Subcutaneous abdominal adipose tissue (tissue), 5 donors: Measurements from ENCODE around the gene FHOD3.
"Not testable (repeated sequence)": the region's sequence is repeated elsewhere in the genome, so short reads cannot be mapped to it uniquely, and the experiment has no call there.

Experiments used
- H3K27ac ChIP-seq: one replicate; pipeline ENCODE4 v1.7.0; 2013; ENCODE audit warnings: low read depth, mild to moderate bottlenecking, inconsistent platforms, low read length, moderate library complexity
- H3K27me3 ChIP-seq, 5 donors: one replicate each; pipeline ENCODE4 v1.7.0; 2013; ENCODE audit warnings: low read length in 5 of 5, inconsistent platforms in 1 of 5; ENCODE audit not compliant: control insufficient read depth in 5 of 5, insufficient read depth in 4 of 5
- H3K36me3 ChIP-seq, 5 donors: one replicate each; pipeline ENCODE4 v1.7.0; 2013; ENCODE audit warnings: low read length in 5 of 5; ENCODE audit not compliant: control insufficient read depth in 5 of 5, insufficient read depth in 5 of 5
- H3K4me1 ChIP-seq, 5 donors: one replicate each; pipeline ENCODE4 v1.7.0; 2013; ENCODE audit warnings: low read length in 5 of 5, mild to moderate bottlenecking in 3 of 5, moderate library complexity in 1 of 5; ENCODE audit not compliant: control insufficient read depth in 5 of 5, insufficient read depth in 5 of 5
- H3K4me3 ChIP-seq, 5 donors: one replicate each; pipeline ENCODE4 v1.7.0; 2013; ENCODE audit warnings: low read length in 5 of 5, low read depth in 1 of 5
- H3K9ac ChIP-seq, 5 donors: one replicate each; pipeline ENCODE4 v1.7.0; 2013; ENCODE audit warnings: low read length in 5 of 5, mild to moderate bottlenecking in 4 of 5, moderate library complexity in 3 of 5
- H3K9me3 ChIP-seq, 5 donors: one replicate each; pipeline ENCODE4 v1.7.0; 2013; ENCODE audit warnings: low read length in 5 of 5; ENCODE audit not compliant: control insufficient read depth in 5 of 5
- donor health status: healthy.
- donor health status: healthy.
- donor health status: healthy.
- donor health status: healthy.
- donor health status: healthy.

The FHOD3 gene

DNA sequence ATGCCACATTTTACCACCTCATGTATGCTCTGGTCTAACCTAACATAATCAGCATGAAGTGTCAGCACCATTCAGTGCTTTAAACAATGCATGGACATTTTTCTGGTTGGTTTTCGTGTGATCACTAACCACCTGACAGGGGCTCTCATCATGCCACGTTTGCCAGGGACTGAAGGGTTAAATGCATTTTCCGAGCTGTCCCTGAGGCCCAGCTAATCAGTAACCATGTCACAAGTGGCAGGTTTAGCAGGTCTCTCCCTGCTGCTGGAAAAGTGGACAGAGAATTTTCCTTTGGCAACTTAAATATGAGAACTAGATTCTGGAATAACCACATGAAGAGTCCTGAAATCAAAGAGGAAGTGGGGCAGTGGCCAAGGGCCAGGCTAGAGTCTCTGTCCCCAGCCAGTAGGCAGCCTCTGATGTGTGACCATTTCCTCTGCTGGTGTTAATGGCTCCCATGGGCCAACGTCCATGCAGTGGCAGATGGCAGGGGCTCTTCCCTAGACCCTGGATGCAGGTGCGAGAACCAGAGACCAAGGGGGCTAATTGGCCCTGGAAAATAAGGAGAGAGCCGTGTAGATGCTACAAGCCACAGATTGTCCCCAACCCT, 461.8 kb downstream of the FHOD3 start:
- H3K27ac ChIP-seq, result no peak overlapping the region
- H3K4me3 ChIP-seq, result no peak overlapping the region
- H3K9ac ChIP-seq, result no peak overlapping the region
- H3K27me3 ChIP-seq, result no peaks in the 10 kb centered on the region
- no peaks in the 10 kb centered on the region for H3K36me3 ChIP-seq
- peaks cover 0 to 9% (median 0%) of the 10 kb centered on the region in 5 donors for H3K4me1 ChIP-seq
- H3K9me3 ChIP-seq, result no peaks in the 10 kb centered on the region

- Histone ChIP-seq H3K9me3 (peaks cover 0 to 3% (median 0%) of the 10 kb centered on the region in 5 donors), H3K36me3 (no peaks in the 10 kb centered on the region), H3K27me3 (no peaks in the 10 kb centered on the region), H3K9ac (no peak overlapping the region), H3K4me3 (no peak overlapping the region), H3K4me1 (peaks cover 0 to 9% (median 0%) of the 10 kb centered on the region in 5 donors), H3K27ac (no peak overlapping the region)
Observed at GRCh38 chr18:36760598-36760997, 463.1 kb downstream of the FHOD3 start.

- peaks cover 0 to 3% (median 0%) of the 10 kb centered on the region in 5 donors for H3K9me3 ChIP-seq
- H3K36me3 ChIP-seq, result no peaks in the 10 kb centered on the region
- H3K4me3 ChIP-seq, result no peak overlapping the region
- no peak overlapping the region for H3K27ac ChIP-seq
- no peaks in the 10 kb centered on the region for H3K27me3 ChIP-seq
- H3K9ac ChIP-seq, result no peak overlapping the region
- H3K4me1 ChIP-seq, result peaks cover 0 to 7% (median 0%) of the 10 kb centered on the region in 5 donors
Observed at GRCh38 chr18:36761186-36761698, 463.7 kb downstream of the FHOD3 start.

DNA sequence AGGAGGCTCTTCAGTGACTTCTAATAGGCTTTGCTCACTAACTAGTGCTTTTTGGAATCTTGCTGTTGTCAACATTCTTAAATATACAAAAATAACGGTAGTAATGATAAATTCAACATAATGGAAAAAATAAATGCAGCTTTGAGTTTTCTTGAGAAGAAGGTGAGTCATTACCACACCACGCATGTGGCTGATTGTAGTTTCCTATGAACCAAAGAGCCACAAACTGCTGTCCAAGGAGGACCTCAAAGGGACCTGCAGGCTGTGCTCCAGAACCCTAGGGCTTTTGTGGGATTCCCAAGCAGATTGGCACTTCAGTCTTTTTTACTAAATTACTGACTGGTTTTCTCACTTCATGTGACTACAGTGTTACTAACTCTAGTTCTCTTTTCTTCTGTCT, 464.6 kb downstream of the FHOD3 start:
- Histone ChIP-seq H3K27ac (no peak overlapping the region), H3K4me1 (no peaks in the 10 kb centered on the region), H3K27me3 (no peaks in the 10 kb centered on the region), H3K4me3 (no peak overlapping the region), H3K9ac (no peak overlapping the region), H3K36me3 (no peaks in the 10 kb centered on the region), H3K9me3 (peaks cover 0 to 3% (median 0%) of the 10 kb centered on the region in 5 donors)

DNA sequence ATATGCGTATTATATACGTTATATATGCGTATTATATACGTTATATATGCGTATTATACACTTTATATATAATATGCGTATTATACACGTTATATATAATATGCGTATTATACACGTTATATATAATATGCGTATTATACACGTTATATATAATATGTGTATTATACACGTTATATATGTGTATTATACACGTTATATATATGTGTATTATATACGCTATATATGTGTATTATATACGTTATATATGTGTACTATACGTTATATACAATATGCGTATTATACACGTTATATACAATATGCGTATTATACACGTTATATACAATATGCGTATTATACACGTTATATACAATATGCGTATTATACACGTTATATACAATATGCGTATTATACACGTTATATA, 465.5 kb downstream of the FHOD3 start:
- H3K4me1 ChIP-seq, H3K36me3 ChIP-seq, H3K27ac ChIP-seq, H3K9me3 ChIP-seq, H3K4me3 ChIP-seq, H3K27me3 ChIP-seq, H3K9ac ChIP-seq: not testable (repeated sequence)

DNA sequence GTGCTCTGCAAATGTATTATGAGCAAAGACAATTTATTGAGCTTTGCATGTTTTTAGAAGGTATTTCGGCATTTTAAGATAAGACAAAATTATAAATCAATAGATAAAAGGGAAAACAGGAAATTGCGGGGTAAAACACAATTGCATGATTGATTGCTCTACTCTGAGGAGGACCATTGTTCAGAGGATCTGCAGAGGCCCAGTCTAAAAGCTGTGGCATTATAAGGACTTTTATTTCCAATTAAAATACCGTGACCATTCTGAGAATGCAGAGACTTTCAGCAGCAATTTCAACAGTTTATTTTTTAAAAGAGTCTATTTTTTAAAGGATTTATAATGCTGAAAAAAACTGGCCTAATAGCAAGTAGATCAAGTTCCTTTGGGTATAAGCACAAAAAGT, 469.3 kb downstream of the FHOD3 start:
- no peak overlapping the region for H3K27ac ChIP-seq
- no peak overlapping the region for H3K9ac ChIP-seq
- H3K4me3 ChIP-seq, result no peak overlapping the region

DNA sequence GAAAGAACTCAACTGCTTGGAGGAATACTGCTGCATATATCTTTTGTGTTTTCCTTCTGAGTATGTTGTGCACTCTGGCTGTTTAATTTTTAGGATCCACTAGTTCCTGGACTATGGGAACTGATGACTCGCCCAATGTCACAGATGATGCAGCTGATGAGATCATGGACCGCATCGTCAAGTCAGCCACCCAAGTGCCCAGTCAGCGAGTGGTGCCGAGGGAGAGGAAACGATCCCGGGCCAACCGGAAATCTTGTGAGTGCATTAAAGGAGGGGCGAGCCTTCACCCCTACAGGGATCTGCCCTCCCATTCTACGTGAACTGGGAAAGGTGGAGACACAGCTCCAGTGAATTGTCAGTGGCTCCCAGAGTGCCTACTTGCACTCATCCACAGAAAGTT, 471.7 kb downstream of the FHOD3 start:
- no peak overlapping the region for H3K27ac ChIP-seq
- H3K36me3 ChIP-seq, result no peaks in the 10 kb centered on the region
- peaks cover 0 to 2% (median 0%) of the 10 kb centered on the region in 5 donors for H3K27me3 ChIP-seq
- H3K9ac ChIP-seq, result no peak overlapping the region
- peaks cover 0 to 3% (median 0%) of the 10 kb centered on the region in 5 donors for H3K9me3 ChIP-seq
- peaks cover 0 to 3% (median 0%) of the 10 kb centered on the region in 5 donors for H3K4me1 ChIP-seq
- H3K4me3 ChIP-seq, result no peak overlapping the region

More for the DNA sequence above, 469.3 kb downstream of the FHOD3 start:
- H3K4me1 ChIP-seq, result no peaks in the 10 kb centered on the region
- H3K27me3 ChIP-seq, result no peaks in the 10 kb centered on the region
- peaks cover 0 to 3% (median 0%) of the 10 kb centered on the region in 5 donors for H3K9me3 ChIP-seq
- no peaks in the 10 kb centered on the region for H3K36me3 ChIP-seq

DNA sequence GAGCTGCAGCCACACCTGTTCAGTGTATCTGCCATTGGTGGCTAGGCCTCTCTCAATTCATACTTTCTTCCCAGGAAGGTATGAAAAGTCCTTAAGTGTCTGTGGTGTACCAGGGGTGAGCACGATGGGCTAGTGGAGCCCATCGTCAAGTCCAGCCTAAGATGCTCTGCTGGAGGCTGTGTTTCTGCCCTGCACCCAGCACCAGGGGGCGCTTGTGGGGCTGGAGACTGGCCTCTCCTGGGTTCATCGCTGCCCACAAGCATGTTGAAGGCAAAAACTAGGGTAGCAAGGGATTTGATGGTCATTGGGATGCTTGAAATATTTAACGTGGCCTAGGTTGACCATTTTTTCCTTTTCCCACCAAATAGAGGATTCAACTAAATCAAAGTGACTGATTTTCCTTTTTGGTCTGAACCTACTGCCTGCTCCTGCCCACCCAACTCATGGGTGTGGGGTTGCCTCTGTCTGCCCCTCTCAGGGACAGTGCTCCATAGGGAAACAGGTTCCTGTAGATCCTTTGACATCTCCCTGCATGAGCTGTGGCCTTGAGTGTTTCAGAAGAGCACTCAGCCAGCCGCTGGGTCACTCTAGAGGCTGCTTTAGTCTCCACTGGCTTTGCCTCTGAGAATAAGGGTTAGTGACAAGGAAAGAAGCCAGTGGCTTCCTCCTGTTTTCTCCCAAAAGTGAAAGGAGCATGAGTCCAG, 472.2 kb downstream of the FHOD3 start:
- no peak overlapping the region for H3K9ac ChIP-seq

GRCh38 chr18:36770315-36770946, 472.9 kb downstream of the FHOD3 start:
- Histone ChIP-seq H3K27ac (no peak overlapping the region), H3K27me3 (peaks cover 0 to 2% (median 0%) of the 10 kb centered on the region in 5 donors), H3K36me3 (no peaks in the 10 kb centered on the region)

More for the DNA sequence above, 472.2 kb downstream of the FHOD3 start:
- Histone ChIP-seq H3K4me1 (peaks cover 0 to 3% (median 0%) of the 10 kb centered on the region in 5 donors), H3K27ac (no peak overlapping the region), H3K9me3 (peaks cover 0 to 3% (median 0%) of the 10 kb centered on the region in 5 donors), H3K36me3 (no peaks in the 10 kb centered on the region), H3K4me3 (no peak overlapping the region), H3K27me3 (peaks cover 0 to 2% (median 0%) of the 10 kb centered on the region in 5 donors)

GRCh38 chr18:36771245-36771644, 473.7 kb downstream of the FHOD3 start:
- Histone ChIP-seq H3K9ac (no peak overlapping the region), H3K36me3 (no peaks in the 10 kb centered on the region), H3K4me3 (no peak overlapping the region), H3K27me3 (peaks cover 0 to 2% (median 0%) of the 10 kb centered on the region in 5 donors), H3K9me3 (no peaks in the 10 kb centered on the region), H3K4me1 (peaks cover 0 to 3% (median 0%) of the 10 kb centered on the region in 5 donors), H3K27ac (no peak overlapping the region)

More at GRCh38 chr18:36770315-36770946, 472.9 kb downstream of the FHOD3 start:
- no peaks in the 10 kb centered on the region for H3K9me3 ChIP-seq
- no peak overlapping the region for H3K9ac ChIP-seq
- peaks cover 0 to 3% (median 0%) of the 10 kb centered on the region in 5 donors for H3K4me1 ChIP-seq
- H3K4me3 ChIP-seq, result no peak overlapping the region
